ENCODE results near the gene DOK5.

DNA sequence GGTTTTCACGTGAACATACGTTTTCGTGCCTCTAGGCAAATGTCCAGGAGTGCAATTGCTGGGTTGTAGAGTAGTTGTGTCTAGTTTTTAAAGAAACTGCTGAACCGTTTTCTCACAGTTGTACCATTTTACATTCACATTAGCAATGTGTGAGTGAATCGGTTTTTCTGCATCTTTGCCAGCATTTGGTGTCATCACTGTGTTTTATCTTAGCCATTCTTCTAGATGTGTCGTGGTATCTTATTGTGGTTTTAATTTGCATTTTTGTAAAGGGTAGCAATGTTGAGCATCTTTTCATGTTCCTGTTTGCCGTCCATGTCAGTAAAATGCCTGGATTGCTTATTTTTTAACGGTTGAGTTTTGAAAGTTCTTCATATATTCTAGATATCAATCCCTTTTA lies 10.2 kb downstream of the DOK5 start:
- TF ChIP-seq CTCF (IDR thresholded peaks at IDR 0.05; ENCODE audit: low read length) (no peak), EZH2 (optimal IDR thresholded peaks at IDR 0.05; ENCODE audit: low read depth, low read length) (no peak), EZH2phosphoT487 (IDR thresholded peaks at IDR 0.05; ENCODE audit: low read length) (no peak)
